AG09319 (cell line): ENCODE results near the gene TNFRSF8.

Experiments used
- DNase-seq: peaks from one replicate; pipeline ENCODE4 v3.0.0-alpha.2; 2010; ENCODE audit warnings: low read depth; ENCODE audit errors: extremely low read depth
- TF ChIP-seq, protein P1 (sequence below): IDR thresholded peaks from 2 replicates; pipeline ENCODE4 v1.5.1; 2011; ENCODE audit warnings: low read depth, mild to moderate bottlenecking, inconsistent platforms, low read length, moderate library complexity

The TNFRSF8 gene

DNA sequence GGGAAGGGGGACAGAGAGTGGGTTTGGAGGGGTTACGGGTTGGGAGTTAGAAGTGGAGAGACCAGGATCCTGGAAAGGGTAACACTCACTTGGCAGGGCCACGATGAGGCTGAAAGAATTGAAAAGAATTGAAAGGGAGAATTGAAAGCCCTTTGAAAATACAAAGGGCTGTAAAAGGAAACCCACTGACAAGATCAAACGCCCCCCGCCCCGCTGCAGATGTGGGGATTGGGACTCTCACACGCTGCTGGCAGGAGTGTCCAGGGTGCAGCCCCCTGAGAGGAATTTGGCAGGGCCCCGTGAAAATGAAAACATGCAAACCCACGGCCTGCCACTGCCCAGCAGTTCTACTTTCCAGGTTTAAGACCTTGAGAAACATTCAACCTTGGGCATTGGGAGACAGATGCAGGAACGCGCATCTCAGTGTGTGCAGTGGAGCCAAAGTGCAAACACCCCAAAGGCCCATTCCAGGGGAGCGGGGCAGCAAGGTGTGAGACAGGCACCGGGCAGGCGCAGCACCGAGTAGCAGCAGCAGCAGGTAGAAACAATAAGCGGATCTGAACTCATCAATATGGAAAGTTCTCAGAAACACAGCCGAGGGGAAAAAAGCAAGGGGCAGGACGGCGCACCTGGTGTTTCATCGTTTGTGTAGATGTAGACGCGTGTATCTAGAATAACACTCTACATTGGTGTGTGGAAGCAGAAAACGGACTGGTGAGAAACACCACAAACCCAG lies 95.4 kb downstream of the TNFRSF8 start:
- TF ChIP-seq, protein P1, sequence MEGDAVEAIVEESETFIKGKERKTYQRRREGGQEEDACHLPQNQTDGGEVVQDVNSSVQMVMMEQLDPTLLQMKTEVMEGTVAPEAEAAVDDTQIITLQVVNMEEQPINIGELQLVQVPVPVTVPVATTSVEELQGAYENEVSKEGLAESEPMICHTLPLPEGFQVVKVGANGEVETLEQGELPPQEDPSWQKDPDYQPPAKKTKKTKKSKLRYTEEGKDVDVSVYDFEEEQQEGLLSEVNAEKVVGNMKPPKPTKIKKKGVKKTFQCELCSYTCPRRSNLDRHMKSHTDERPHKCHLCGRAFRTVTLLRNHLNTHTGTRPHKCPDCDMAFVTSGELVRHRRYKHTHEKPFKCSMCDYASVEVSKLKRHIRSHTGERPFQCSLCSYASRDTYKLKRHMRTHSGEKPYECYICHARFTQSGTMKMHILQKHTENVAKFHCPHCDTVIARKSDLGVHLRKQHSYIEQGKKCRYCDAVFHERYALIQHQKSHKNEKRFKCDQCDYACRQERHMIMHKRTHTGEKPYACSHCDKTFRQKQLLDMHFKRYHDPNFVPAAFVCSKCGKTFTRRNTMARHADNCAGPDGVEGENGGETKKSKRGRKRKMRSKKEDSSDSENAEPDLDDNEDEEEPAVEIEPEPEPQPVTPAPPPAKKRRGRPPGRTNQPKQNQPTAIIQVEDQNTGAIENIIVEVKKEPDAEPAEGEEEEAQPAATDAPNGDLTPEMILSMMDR: no peak
- DNase-seq: no peak

DNA sequence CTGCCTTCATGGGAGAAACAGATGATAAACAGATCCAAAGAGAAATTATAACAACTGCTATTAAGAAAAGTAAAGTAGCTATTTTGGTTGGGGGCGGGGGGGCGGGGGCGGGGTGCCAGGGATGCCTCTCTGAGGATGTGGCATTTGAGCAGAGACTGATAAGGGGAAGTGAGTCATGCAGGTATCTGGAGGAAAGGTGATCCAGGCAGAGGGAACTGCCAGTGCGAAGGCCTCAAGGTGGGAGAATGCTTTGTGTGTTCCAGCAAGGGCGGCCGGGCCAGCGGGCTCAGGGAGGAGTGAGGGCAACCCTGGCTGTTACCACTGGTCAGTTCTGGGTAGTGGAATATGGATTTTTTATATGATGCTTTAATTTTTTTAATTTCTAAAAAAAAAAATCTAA lies 96.7 kb downstream of the TNFRSF8 start:
- DNase-seq: no peak
- TF ChIP-seq, protein P1: no peak

DNA sequence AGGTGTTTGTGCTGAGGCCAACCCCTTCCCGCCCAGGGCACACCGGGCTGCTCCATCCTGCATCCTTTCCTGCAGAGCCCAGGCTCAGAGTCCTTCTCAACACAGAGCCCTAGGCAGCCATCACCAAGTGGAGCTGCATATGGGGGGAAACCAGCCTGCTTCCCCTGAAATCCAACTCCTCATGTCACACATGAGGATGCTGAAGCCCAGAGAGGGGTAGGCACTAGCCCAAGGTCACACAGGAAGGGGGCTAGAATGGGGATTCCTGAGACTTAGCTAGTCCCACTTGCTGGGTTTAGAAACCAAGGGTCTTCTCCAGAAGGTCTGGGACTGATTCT lies 98.2 kb downstream of the TNFRSF8 start:
- no peak for DNase-seq
- TF ChIP-seq, protein P1: no peak

DNA sequence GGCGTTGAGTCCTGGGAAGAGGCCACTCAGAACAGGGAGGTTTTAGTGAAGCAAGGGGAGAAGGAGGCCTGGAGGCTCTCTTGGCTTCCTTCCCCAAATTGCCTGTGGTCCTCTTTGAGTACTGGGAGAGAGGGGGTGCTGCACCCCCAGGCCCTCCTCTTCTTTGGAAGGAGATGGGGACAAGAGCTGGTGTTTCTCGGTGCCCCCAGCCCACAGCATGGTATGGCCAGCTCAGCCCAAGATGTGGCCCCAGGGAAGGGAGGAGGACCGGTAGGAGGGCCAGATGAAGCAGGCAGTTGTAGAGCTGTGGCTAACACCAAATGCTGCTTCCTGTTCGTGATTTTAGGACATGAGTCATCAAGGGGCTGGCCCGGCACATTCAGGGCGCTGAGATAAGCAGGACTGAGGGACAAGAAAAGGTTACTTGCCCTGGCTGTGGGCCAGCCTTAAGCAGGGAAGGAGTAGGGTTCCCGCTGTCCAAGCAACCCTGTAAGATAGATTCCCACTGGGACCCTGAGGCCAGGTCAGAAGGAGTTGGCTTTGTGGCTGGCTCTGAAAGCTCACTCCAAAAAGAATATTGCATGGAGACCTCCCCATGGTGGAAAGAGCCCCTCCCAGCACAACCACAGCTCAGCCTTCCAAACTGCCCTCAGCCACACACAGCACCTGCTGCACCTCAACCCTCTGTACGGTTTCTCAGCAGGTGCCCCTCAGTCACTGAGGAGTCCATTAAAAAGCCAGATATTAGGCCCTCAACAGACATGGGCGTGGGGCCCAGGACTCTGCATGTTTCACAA lies 98.8 kb downstream of the TNFRSF8 start:
- DNase-seq: peak; percentile 63
- TF ChIP-seq, protein P1: no peak

DNA sequence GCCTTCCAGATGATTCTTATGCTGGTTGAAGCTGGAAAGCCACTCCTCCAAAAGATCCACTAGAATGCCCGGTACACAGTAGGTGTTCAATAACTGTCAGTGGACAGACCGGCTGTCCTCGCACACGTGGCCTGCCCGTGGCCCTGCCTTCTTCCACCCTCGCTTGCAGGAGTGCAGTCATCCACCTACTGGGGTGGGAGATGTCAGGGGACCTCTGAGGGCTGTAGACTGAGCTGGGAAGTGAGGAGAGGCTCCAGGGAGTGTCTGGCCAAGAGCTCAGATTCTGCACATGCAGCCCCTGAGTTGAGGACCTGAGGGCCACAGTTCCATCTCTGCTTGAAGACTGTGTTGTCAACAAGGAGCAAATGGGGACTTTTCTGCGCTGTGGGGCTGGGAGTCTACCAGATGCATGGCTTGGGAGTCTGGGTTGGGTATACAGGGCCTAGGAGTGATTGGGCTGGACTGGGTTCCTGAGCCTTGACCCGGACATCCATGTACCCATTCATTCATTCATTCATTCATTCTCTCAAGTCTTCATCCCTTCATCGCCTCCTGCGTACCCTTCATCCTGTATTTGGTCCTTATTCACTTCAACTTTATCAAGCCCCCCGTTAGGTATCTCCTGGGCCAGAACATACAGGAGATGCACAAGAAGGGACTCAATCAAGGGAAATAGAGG lies 99.5 kb downstream of the TNFRSF8 start:
- DNase-seq: no peak
- TF ChIP-seq, protein P1: no peak

DNA sequence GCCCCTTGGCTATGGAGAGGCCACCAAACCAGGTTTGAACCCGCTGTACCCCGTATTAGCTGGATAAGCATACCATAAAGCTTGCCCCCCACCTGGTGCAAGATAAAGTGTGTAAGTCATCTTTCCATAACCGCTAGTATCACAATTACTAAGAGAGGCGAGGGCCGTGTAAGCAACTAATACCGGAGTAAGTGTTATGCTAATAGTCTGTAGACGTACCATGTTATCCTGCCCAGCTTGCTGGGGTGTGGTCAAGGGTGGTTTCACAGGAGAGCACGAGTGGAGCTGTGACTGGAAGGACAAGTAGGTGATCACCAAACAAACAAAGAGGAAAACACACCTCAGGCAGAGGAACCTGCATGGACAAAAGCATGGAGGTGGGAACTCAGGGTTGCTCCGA lies 100.1 kb downstream of the TNFRSF8 start:
- no peak for DNase-seq
- TF ChIP-seq, protein P1: no peak

DNA sequence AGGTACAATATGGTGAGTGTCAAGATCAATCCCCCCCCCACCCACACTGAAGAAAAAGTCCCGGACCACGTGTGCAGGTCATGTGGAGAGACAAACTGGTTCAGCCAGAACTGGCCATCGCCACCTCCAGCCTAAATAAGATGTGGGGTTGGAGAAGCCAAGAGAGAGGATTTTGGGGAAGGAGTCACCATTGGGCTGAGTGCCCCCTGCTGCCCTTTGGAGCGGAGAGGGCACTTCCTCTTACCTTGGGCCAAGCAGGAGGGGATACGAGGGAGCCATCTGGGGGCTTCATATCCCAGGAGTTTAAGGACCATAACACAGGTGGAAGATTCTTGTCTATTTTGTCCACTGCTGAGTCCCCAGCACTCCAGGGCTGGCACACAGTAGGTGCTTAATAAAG lies 101.1 kb downstream of the TNFRSF8 start:
- TF ChIP-seq, protein P1: no peak
- no peak for DNase-seq
